Kidney (tissue), 14 donors: ENCODE data around the gene C6. TPM values are rescaled to one million over a fixed set of nuclear protein-coding genes. Genes with fewer than 3 reads are reported as not detected.

Source experiments
- DNase-seq, 5 donors: peaks; one replicate each; pipeline ENCODE4 v3.0.0-alpha.2; 2013 to 2020
- FAIRE-seq: peaks from 2 replicates; lab custom pipeline; 2012; peaks lifted over from hg19 to GRCh38; lab: Jason Lieb, UNC
- H3K27ac ChIP-seq, 2 donors: one replicate each; pipeline ENCODE4 v1.7.0; 2013; ENCODE audit warnings: low read depth in 2 of 2, low read length in 2 of 2, inconsistent platforms in 1 of 2
- H3K27me3 ChIP-seq: one replicate; pipeline ENCODE4 v1.7.1; 2013; ENCODE audit warnings: low read length, inconsistent platforms; ENCODE audit not compliant: control insufficient read depth, insufficient read depth
- H3K36me3 ChIP-seq, 3 donors: one replicate each; pipeline versions ENCODE4 v1.7.0 to v1.7.1; 2013; ENCODE audit warnings: low read length in 3 of 3, control low read depth in 1 of 3, inconsistent platforms in 1 of 3; ENCODE audit not compliant: insufficient read depth in 3 of 3, control insufficient read depth in 2 of 3
- H3K4me1 ChIP-seq, 3 donors: one replicate each; pipeline versions ENCODE4 v1.7.0 to v1.7.1; 2013; ENCODE audit warnings: low read length in 3 of 3, inconsistent platforms in 1 of 3, low read depth in 1 of 3; ENCODE audit not compliant: control insufficient read depth in 2 of 3, insufficient read depth in 2 of 3
- H3K4me3 ChIP-seq, 3 donors: one replicate each; pipeline versions ENCODE4 v1.7.0 to v1.8.1; 2013; ENCODE audit warnings: low read length in 3 of 3, control low read depth in 1 of 3, inconsistent platforms in 1 of 3
- H3K9ac ChIP-seq, 3 donors: one replicate each; pipeline versions ENCODE4 v1.7.0 to v1.7.1; 2013; ENCODE audit warnings: low read length in 3 of 3, control low read depth in 1 of 3, inconsistent platforms in 1 of 3
- H3K9me3 ChIP-seq, 3 donors: one replicate each; pipeline versions ENCODE4 v1.7.0 to v1.7.1; 2013; ENCODE audit warnings: low read length in 3 of 3, control low read depth in 1 of 3, inconsistent platforms in 1 of 3; ENCODE audit not compliant: control insufficient read depth in 2 of 3, insufficient read depth in 1 of 3
- intact Hi-C: fragments of 100-400 bp; cut with DNase I; formaldehyde crosslinking; loops from one replicate; pipeline ENCODE4 v1.11.1; 2022
- polyA plus RNA-seq: library from polyadenylated mRNA; stranded (reverse); fragments of 350-450 nt; fragmentation: Illumina TruSeq; extraction: RNeasy Lipid Tissue Mini Kit (QIAGEN cat#74804); gene quantifications from one replicate; pipeline ENCODE4 v1.2.3, GENCODE V29; 2014; ENCODE audit warnings: low read depth, low replicate concordance; ENCODE audit not compliant: insufficient read depth
- total RNA-seq: library from RNA; stranded (reverse); fragmentation: NEBNext Ultra II Directional; extraction: Animal tissue kit (Norgen Biotek cat#: 25700); gene quantifications from one replicate; pipeline ENCODE4 v1.2.1, GENCODE V29; 2021
- TF ChIP-seq, protein P1 (sequence below): IDR thresholded peaks from 3 replicates; pipeline ENCODE4 v1.5.1; 2012; ENCODE audit warnings: mild to moderate bottlenecking, moderate library complexity, borderline replicate concordance; ENCODE audit not compliant: insufficient read depth; ENCODE audit errors: extremely low read depth
- donor health status: control.
- donor health status: control.
- donor health status: control.
- donor health status: control.
- donor health status: control.
- donor health status: DM: yes; HTN: yes; CAD: no.
- donor health status: Normal renal cell carcinoma (clear cell type).

Gene C6
- total and polyA plus RNA-seq, 2 donors from 2014 or later, result 5.2 to 46.2 TPM

DNA sequence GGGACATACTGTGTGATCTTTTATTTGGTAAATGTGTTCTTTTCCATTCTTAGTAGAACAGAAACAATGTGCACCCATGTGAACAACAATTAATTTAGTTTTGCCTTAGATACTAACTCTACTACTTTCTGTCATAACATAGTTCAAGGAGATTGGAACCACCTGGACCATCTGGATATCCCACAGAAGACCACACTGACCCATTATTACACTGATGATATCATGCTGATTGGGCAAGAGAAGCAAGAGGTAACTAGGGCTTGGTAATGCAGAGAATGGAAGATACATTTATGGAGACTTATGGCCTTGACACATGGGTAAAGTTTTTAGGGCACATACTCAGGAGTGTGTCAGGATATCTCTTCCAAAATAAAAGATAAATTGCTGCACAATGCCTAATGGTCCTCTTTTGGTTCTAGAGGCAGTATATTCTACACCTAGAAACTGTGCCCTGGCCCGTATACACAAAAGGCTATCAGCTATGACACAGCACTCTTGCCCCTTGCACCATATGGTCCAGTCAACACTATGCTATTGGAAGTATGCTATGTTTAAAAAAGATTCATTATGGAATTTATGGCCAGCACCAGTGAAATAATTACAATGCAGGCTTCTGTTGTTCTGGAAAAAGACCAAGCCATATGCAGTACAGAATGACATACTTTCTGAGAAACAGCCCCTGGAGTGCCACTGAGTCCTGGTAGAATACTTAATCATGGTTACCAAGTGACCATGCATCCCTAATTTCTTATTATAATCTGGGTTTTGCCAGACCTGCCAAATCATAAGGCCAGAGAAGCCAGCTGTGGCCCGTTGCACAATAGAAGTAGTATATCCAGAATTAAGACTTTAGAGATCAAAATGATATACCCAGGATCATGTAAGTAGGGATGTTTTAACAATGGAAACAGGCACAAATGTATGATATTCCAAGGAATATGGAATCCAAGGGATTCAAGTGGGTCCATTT is 100.6 kb downstream of the C6 start:
- intact Hi-C loops, result no loop called here
- no peaks in the 10 kb centered on the region for H3K27me3 ChIP-seq
- TF ChIP-seq, protein P1, sequence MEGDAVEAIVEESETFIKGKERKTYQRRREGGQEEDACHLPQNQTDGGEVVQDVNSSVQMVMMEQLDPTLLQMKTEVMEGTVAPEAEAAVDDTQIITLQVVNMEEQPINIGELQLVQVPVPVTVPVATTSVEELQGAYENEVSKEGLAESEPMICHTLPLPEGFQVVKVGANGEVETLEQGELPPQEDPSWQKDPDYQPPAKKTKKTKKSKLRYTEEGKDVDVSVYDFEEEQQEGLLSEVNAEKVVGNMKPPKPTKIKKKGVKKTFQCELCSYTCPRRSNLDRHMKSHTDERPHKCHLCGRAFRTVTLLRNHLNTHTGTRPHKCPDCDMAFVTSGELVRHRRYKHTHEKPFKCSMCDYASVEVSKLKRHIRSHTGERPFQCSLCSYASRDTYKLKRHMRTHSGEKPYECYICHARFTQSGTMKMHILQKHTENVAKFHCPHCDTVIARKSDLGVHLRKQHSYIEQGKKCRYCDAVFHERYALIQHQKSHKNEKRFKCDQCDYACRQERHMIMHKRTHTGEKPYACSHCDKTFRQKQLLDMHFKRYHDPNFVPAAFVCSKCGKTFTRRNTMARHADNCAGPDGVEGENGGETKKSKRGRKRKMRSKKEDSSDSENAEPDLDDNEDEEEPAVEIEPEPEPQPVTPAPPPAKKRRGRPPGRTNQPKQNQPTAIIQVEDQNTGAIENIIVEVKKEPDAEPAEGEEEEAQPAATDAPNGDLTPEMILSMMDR, result no peak
- no peaks in the 10 kb centered on the region for H3K36me3 ChIP-seq
- H3K27ac ChIP-seq, result no peak overlapping the region
- H3K9ac ChIP-seq, result no peak overlapping the region
- FAIRE-seq, result no peak
- no peaks in the 10 kb centered on the region for H3K4me1 ChIP-seq
- H3K9me3 ChIP-seq, result no peaks in the 10 kb centered on the region
- no peak for DNase-seq
- no peak overlapping the region for H3K4me3 ChIP-seq

DNA sequence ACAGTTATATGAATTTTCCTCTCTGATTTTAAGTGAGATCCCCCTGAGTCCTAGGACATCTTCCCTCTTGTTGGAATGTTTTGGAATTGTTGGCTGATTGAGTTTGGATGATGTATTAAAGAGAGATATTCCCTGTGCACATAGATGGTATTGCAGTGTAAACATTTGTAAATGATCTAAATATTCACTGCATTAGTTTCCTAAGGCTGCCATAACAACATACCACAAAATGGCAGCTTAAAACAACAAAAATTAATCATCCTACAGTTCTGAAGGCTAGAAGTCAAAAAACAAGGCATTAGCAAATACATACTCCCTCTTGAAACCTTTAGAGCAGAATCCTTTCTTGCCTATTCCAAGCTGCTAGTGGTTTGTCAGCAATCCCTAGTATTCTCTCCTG is 104.1 kb downstream of the C6 start:
- Histone ChIP-seq H3K36me3 (no peaks in the 10 kb centered on the region), H3K27me3 (no peaks in the 10 kb centered on the region), H3K4me3 (no peak overlapping the region), H3K27ac (no peak overlapping the region), H3K9ac (no peak overlapping the region), H3K9me3 (no peaks in the 10 kb centered on the region), H3K4me1 (no peaks in the 10 kb centered on the region)
- DNase-seq, result no peak
- no peak for FAIRE-seq
- TF ChIP-seq, protein P1, result no peak
- intact Hi-C loops, result no loop called here

DNA sequence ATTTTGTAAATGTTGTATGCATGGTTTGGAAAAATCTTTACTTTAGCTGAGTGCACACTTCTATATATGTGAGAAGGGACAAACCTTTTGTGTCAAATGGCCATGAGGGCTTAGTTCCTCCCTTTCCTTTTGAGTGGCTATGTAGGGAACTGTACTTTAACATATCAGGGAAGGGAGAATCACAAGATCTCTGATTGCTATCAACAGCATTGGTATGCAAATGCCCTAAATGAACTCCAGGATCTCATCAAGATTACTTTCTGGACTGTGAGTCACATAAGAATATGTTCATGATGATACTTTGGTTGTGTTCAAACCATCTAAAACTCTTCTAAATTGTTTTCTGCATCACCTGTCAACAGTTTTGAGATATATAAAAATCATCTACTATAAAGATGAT is 111.0 kb downstream of the C6 start:
- intact Hi-C loops, result no loop called here
- Histone ChIP-seq H3K4me3 (no peak overlapping the region), H3K9ac (no peak overlapping the region), H3K36me3 (no peaks in the 10 kb centered on the region), H3K27ac (no peak overlapping the region), H3K27me3 (no peaks in the 10 kb centered on the region), H3K9me3 (no peaks in the 10 kb centered on the region), H3K4me1 (no peaks in the 10 kb centered on the region)
- TF ChIP-seq, protein P1, result no peak
- DNase-seq (no peak), FAIRE-seq (no peak)
